Thoracic aorta (tissue), 2 donors: ENCODE results near the gene KTN1. TPM values are rescaled to one million over a fixed set of nuclear protein-coding genes. Genes with fewer than 3 reads are reported as not detected.

Source experiments
- ATAC-seq: fragments of 150-250 bp; one replicate; pipeline ENCODE4 v1.8.0; 2017; ENCODE audit warnings: low read depth; ENCODE audit not compliant: insufficient number of reproducible peaks, low FRiP score
- DNase-seq: peaks from one replicate; pipeline ENCODE4 v3.0.0-alpha.2; 2020; ENCODE audit warnings: low spot score
- H3K27ac ChIP-seq, 2 donors: fragments of 200-600 bp; sonication (generic); 1 replicate in 1 of 2; 2 replicates in 1 of 2; pipeline ENCODE4 v1.5.1; 2016; ENCODE audit warnings: mild to moderate bottlenecking in 2 of 2, moderate library complexity in 2 of 2
- H3K27me3 ChIP-seq: fragments of 200-600 bp; sonication (generic); replicated peaks from 2 replicates; pipeline ENCODE4 v1.6.0; 2016; ENCODE audit warnings: mild to moderate bottlenecking; ENCODE audit not compliant: insufficient read depth
- H3K36me3 ChIP-seq: fragments of 200-600 bp; sonication (generic); one replicate; pipeline ENCODE4 v1.5.1; 2016
- H3K4me1 ChIP-seq, 2 donors: fragments of 200-600 bp; sonication (generic); 1 replicate in 1 of 2; 2 replicates in 1 of 2; pipeline versions ENCODE4 v1.5.1 to v1.6.0; 2016; ENCODE audit warnings: low read depth in 2 of 2, mild to moderate bottlenecking in 1 of 2; ENCODE audit not compliant: control insufficient read depth in 1 of 2
- H3K4me3 ChIP-seq: fragments of 200-600 bp; sonication (generic); 2 replicates; pipeline ENCODE4 v1.5.1; 2016; ENCODE audit warnings: mild to moderate bottlenecking
- H3K9me3 ChIP-seq: fragments of 200-600 bp; sonication (generic); 2 replicates; pipeline ENCODE4 v1.5.1; 2016
- CTCF ChIP-seq: fragments of 200-600 bp; sonication (generic); IDR thresholded peaks from one replicate; pipeline ENCODE4 v1.5.1; 2019; ENCODE audit warnings: antibody characterized with exemption
- total RNA-seq, 2 donors: library from RNA; depleted of rRNA; stranded (reverse); fragments of >200 nt; gene quantifications; one replicate each; pipeline versions ENCODE4 v1.1.0 to v1.2.3, GENCODE V29; 2016

KTN1 gene
- total RNA-seq, 2 donors from 2014 or later: 122 to 173 TPM

GRCh38 chr14:55717621-55718020 is 137.6 kb downstream of the KTN1 start:
- no peak overlapping the region for H3K27ac ChIP-seq
- no peak overlapping the region for H3K4me3 ChIP-seq
- H3K9me3 ChIP-seq: no peaks in the 10 kb centered on the region
- no peak for TF ChIP-seq CTCF
- H3K27me3 ChIP-seq: no peaks in the 10 kb centered on the region
- ATAC-seq: no peak
- H3K36me3 ChIP-seq: no peaks in the 10 kb centered on the region
- H3K4me1 ChIP-seq: no peaks in the 10 kb centered on the region
- no peak for DNase-seq

GRCh38 chr14:55718551-55718950 is 138.5 kb downstream of the KTN1 start:
- no peak for TF ChIP-seq CTCF
- Histone ChIP-seq H3K4me3 (no peak overlapping the region), H3K9me3 (no peaks in the 10 kb centered on the region), H3K27me3 (no peaks in the 10 kb centered on the region), H3K36me3 (no peaks in the 10 kb centered on the region), H3K4me1 (no peaks in the 10 kb centered on the region), H3K27ac (no peak overlapping the region)
- no peak for DNase-seq
- no peak for ATAC-seq

- H3K27me3 ChIP-seq: no peaks in the 10 kb centered on the region
- H3K36me3 ChIP-seq: no peaks in the 10 kb centered on the region
- H3K4me1 ChIP-seq: no peaks in the 10 kb centered on the region
- H3K4me3 ChIP-seq: no peak overlapping the region
- TF ChIP-seq CTCF: no peak
- ATAC-seq (no peak), DNase-seq (no peak)
- no peaks in the 10 kb centered on the region for H3K9me3 ChIP-seq
- H3K27ac ChIP-seq: no peak overlapping the region
These were observed 140.8 kb downstream of the KTN1 start for GRCh38 chr14:55720796-55721195.

- ATAC-seq (no peak), DNase-seq (no peak)
- Histone ChIP-seq H3K9me3 (no peaks in the 10 kb centered on the region), H3K4me1 (no peaks in the 10 kb centered on the region), H3K4me3 (no peak overlapping the region), H3K27ac (no peak overlapping the region), H3K36me3 (no peaks in the 10 kb centered on the region), H3K27me3 (no peaks in the 10 kb centered on the region)
- TF ChIP-seq CTCF: no peak
These were observed 141.3 kb downstream of the KTN1 start for GRCh38 chr14:55721353-55721752.

GRCh38 chr14:55722054-55722453 is 142.0 kb downstream of the KTN1 start:
- Histone ChIP-seq H3K4me3 (no peak overlapping the region), H3K9me3 (no peaks in the 10 kb centered on the region), H3K36me3 (no peaks in the 10 kb centered on the region), H3K4me1 (no peaks in the 10 kb centered on the region), H3K27ac (no peak overlapping the region), H3K27me3 (no peaks in the 10 kb centered on the region)
- ATAC-seq (no peak), DNase-seq (no peak)
- TF ChIP-seq CTCF: no peak
